Ammon's horn (tissue), 1 donor: ENCODE measurements around the gene FRMD1.

ENCODE experiments used
- DNase-seq: peaks from one replicate; pipeline ENCODE4 v3.0.0-alpha.2; 2016; ENCODE audit warnings: low spot score

The FRMD1 gene

GRCh38 chr6:168078943-168079405 lies at the start of gene FRMD1:
FRMD1 (minus strand) TSS chr6:168079212; CDS start chr6:168079094, 118 bp downstream.
- no peak for DNase-seq

GRCh38 chr6:168128006-168128630 lies 49.1 kb upstream of the FRMD1 start:
- DNase-seq = no peak

- no peak for DNase-seq
Observed at GRCh38 chr6:168127384-168127868, 48.4 kb upstream of the FRMD1 start.

- DNase-seq = no peak
Observed at GRCh38 chr6:168126566-168127383, 47.8 kb upstream of the FRMD1 start.

- no peak for DNase-seq
Observed at GRCh38 chr6:168125429-168126001, 46.5 kb upstream of the FRMD1 start.

GRCh38 chr6:168124921-168125320 lies 45.9 kb upstream of the FRMD1 start:
- DNase-seq = no peak

- DNase-seq = no peak
Observed at GRCh38 chr6:168124158-168124557, 45.1 kb upstream of the FRMD1 start.

GRCh38 chr6:168123165-168123911 lies 44.3 kb upstream of the FRMD1 start:
- no peak for DNase-seq

- DNase-seq = no peak
Observed at GRCh38 chr6:168122521-168122920, 43.5 kb upstream of the FRMD1 start.

- DNase-seq = no peak
Observed at GRCh38 chr6:168122011-168122410, 43.0 kb upstream of the FRMD1 start.

GRCh38 chr6:168121303-168121665 lies 42.3 kb upstream of the FRMD1 start:
- DNase-seq = no peak

GRCh38 chr6:168120390-168121302 lies 41.6 kb upstream of the FRMD1 start:
- DNase-seq = no peak

GRCh38 chr6:168119539-168119938 lies 40.5 kb upstream of the FRMD1 start:
- DNase-seq = no peak

- no peak for DNase-seq
Observed at GRCh38 chr6:168118935-168119334, 39.9 kb upstream of the FRMD1 start.

- DNase-seq = no peak
Observed at GRCh38 chr6:168117942-168118341, 38.9 kb upstream of the FRMD1 start.

- no peak for DNase-seq
Observed at GRCh38 chr6:168116975-168117899, 38.2 kb upstream of the FRMD1 start.

- no peak for DNase-seq
Observed at GRCh38 chr6:168116438-168116974, 37.5 kb upstream of the FRMD1 start.

- DNase-seq = no peak
Observed at GRCh38 chr6:168115748-168116437, 36.9 kb upstream of the FRMD1 start.

- no peak for DNase-seq
Observed at GRCh38 chr6:168113226-168113625, 34.2 kb upstream of the FRMD1 start.
